GM12878 (cell line): Measurements from ENCODE around the gene ABCA7. TPM values are rescaled to one million over a fixed set of nuclear protein-coding genes. Genes with fewer than 3 reads are reported as not detected.

Source experiments
- BACH1 ChIP-seq: fragments of 450-650 bp; IDR thresholded peaks from 2 replicates; pipeline ENCODE4 v1.6.1; 2017; ENCODE audit warnings: mild to moderate bottlenecking, borderline replicate concordance
- CBFB ChIP-seq: IDR thresholded peaks from 2 replicates; pipeline ENCODE4 v1.6.1; 2016; ENCODE audit warnings: antibody characterized with exemption, low read depth
- CBX5 ChIP-seq: sonication (generic); IDR thresholded peaks from 2 replicates; pipeline ENCODE4 v1.6.1; 2016; ENCODE audit warnings: low read depth, moderate library complexity, mild to moderate bottlenecking, inconsistent platforms
- DPF2 ChIP-seq: fragments of 450-650 bp; IDR thresholded peaks from 2 replicates; pipeline ENCODE4 v1.6.1; 2017; ENCODE audit warnings: mild to moderate bottlenecking
- ETV6 ChIP-seq, 2 experiments: fragments of 450-650 bp in 1 of 2; IDR thresholded peaks in 1 of 2; conservative IDR thresholded peaks in 1 of 2; 2 replicates each; pipeline ENCODE4 v1.6.1; 2014; ENCODE audit warnings: antibody characterized with exemption in 1 of 2, borderline replicate concordance in 1 of 2, low read depth in 1 of 2, mild to moderate bottlenecking in 1 of 2, moderate library complexity in 1 of 2
- FOXM1 ChIP-seq: IDR thresholded peaks from 2 replicates; pipeline ENCODE4 v1.6.1; 2012; ENCODE audit warnings: low read depth, mild to moderate bottlenecking, inconsistent platforms, low read length, moderate library complexity
- HDAC2 ChIP-seq: fragments of 200-600 bp; sonication (generic); IDR thresholded peaks from 2 replicates; pipeline ENCODE4 v1.6.1; 2017
- NBN ChIP-seq: fragments of 450-650 bp; IDR thresholded peaks from 2 replicates; pipeline ENCODE4 v1.6.1; 2016
- NFXL1 ChIP-seq: fragments of 450-650 bp; IDR thresholded peaks from 2 replicates; pipeline ENCODE4 v1.6.1; 2017; ENCODE audit warnings: antibody characterized with exemption, mild to moderate bottlenecking, borderline replicate concordance
- NRF1 ChIP-seq: conservative IDR thresholded peaks from 2 replicates; pipeline ENCODE4 v1.6.1; 2011; ENCODE audit warnings: mild to moderate bottlenecking, low read depth, low read length, improper control_type of control experiment
- SREBF1 ChIP-seq: IDR thresholded peaks from 2 replicates; pipeline ENCODE4 v1.6.1; 2012; ENCODE audit warnings: mild to moderate bottlenecking, low read length
- TBL1XR1 ChIP-seq: IDR thresholded peaks from 2 replicates; pipeline ENCODE4 v1.6.1; 2012; ENCODE audit warnings: low read depth, low read length, improper control_type of control experiment
- TCF7 ChIP-seq: IDR thresholded peaks from 2 replicates; pipeline ENCODE4 v1.6.1; 2014; ENCODE audit warnings: antibody characterized with exemption, borderline replicate concordance
- polyA plus RNA-seq, 11 experiments: library from polyadenylated mRNA; depleted of rRNA in 4 of 11; unstranded in 6 of 11; stranded (reverse) in 5 of 11; fragments of >200 nt; fragmentation: Nextera tagmentation in 4 of 11; fragmentation: Illumina TruSeq in 1 of 11; extraction: Ambion mirVana in 4 of 11; extraction: Trizol in 1 of 11; gene quantifications; 1 replicate in 1 of 11; 2 replicates in 10 of 11; pipeline versions ENCODE4 v1.2.1 to v1.2.3, GENCODE V29; 2011 to 2016; ENCODE audit warnings: inconsistent platforms in 2 of 11, missing spikeins in 2 of 11, low read depth in 1 of 11
- total RNA-seq, 4 experiments: library from RNA; depleted of rRNA in 3 of 4; stranded (reverse); fragments of >200 nt in 3 of 4; fragmentation: Illumina TruSeq in 1 of 4; extraction: Trizol in 1 of 4; gene quantifications; 2 replicates each; pipeline versions ENCODE4 v1.2.1 to v1.2.3, GENCODE V29; 2013 to 2021
- TF ChIP-seq, protein P1 (sequence below): fragments of 450-650 bp; IDR thresholded peaks from 2 replicates; pipeline ENCODE4 v1.6.1; 2017; ENCODE audit warnings: borderline replicate concordance
- TF ChIP-seq, protein P2 (sequence below): fragments of 450-650 bp; IDR thresholded peaks from 2 replicates; pipeline ENCODE4 v1.6.1; 2014; ENCODE audit warnings: mild to moderate bottlenecking
- TF ChIP-seq, protein P3 (sequence below): fragments of 450-650 bp; formaldehyde crosslinking; IDR thresholded peaks from 2 replicates; pipeline ENCODE4 v1.5.0; 2022; ENCODE audit warnings: mild to moderate bottlenecking, missing genetic modification characterization
- TF ChIP-seq, protein P4 (sequence below): fragments of 450-650 bp; IDR thresholded peaks from 2 replicates; pipeline ENCODE4 v1.6.1; 2016; ENCODE audit warnings: mild to moderate bottlenecking, moderate library complexity, borderline replicate concordance
- TF ChIP-seq, protein P5 (sequence below): IDR thresholded peaks from 2 replicates; pipeline ENCODE4 v1.6.1; 2011; ENCODE audit warnings: mild to moderate bottlenecking, low read depth, low read length, moderate library complexity; ENCODE audit not compliant: insufficient replicate concordance

Gene ABCA7
- total and polyA plus RNA-seq, 10 of the 15 experiments (the other 5 are each of a cell fraction or from before 2014, with no cell fraction given) = 1.0 to 49.5 (median 14.8) TPM

DNA sequence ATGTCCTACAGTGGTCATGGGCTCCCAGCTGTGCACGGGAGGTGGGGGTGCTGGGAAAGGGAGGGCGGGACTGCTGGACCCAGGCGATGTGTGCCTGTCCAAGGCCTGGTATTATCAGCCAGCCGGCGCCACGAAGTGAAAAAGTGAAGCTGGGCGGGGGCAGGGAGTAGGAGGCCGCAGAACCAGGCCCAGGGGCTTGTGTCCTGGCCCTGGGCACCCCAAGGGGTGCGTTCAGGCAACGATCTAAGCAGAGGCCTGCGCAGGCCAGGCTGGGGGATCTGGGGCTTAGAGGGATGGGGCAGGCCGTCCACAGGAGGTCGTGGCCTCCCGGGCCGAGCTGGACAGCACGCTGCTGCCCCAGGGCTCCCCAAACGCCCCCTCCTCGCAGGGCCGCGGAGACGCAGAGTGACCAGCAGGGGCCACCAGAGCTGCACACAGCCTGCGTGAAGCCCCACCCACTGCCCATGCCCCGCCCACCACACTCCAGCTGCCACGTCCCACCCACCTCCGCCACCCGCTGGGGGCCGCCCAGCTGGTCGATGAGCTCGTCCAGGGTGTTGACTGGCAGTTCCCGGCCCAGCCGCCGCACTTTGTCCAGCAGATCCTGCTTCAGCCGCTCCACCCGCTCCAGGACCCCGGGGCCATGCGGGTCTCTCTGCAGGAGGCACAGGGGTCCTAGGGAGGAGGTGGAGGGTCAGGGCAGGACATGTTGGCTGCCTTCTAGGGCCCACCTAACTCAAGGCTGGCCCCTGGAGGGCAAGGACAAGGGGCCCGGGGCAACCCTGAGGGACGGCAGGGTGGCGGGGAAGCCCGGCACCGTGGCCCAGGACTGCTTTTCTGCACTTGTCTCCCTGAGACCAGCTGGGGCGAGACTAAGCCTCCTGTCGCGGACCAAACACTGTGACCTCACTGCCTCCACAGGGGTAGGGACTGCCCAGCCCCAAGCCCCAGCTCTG lies 73.4 kb downstream of the ABCA7 start (continued):
- TF ChIP-seq NFXL1 = no peak
- no peak for TF ChIP-seq CBX5
- TF ChIP-seq NRF1 = no peak
- no peak for TF ChIP-seq ETV6 (conservative IDR thresholded peaks at IDR 0.05 in 1 of 2, IDR thresholded peaks at IDR 0.05 in 1 of 2; ENCODE audit: borderline replicate concordance in 1 of 2, low read depth in 1 of 2)
- TF ChIP-seq CBFB = no peak
- TF ChIP-seq TCF7 = no peak
- TF ChIP-seq HDAC2 = no peak
- TF ChIP-seq, protein P1, sequence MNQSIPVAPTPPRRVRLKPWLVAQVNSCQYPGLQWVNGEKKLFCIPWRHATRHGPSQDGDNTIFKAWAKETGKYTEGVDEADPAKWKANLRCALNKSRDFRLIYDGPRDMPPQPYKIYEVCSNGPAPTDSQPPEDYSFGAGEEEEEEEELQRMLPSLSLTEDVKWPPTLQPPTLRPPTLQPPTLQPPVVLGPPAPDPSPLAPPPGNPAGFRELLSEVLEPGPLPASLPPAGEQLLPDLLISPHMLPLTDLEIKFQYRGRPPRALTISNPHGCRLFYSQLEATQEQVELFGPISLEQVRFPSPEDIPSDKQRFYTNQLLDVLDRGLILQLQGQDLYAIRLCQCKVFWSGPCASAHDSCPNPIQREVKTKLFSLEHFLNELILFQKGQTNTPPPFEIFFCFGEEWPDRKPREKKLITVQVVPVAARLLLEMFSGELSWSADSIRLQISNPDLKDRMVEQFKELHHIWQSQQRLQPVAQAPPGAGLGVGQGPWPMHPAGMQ = no peak
- TF ChIP-seq, protein P2, sequence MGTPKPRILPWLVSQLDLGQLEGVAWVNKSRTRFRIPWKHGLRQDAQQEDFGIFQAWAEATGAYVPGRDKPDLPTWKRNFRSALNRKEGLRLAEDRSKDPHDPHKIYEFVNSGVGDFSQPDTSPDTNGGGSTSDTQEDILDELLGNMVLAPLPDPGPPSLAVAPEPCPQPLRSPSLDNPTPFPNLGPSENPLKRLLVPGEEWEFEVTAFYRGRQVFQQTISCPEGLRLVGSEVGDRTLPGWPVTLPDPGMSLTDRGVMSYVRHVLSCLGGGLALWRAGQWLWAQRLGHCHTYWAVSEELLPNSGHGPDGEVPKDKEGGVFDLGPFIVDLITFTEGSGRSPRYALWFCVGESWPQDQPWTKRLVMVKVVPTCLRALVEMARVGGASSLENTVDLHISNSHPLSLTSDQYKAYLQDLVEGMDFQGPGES = no peak
- TF ChIP-seq TBL1XR1 = no peak
- TF ChIP-seq, protein P3, sequence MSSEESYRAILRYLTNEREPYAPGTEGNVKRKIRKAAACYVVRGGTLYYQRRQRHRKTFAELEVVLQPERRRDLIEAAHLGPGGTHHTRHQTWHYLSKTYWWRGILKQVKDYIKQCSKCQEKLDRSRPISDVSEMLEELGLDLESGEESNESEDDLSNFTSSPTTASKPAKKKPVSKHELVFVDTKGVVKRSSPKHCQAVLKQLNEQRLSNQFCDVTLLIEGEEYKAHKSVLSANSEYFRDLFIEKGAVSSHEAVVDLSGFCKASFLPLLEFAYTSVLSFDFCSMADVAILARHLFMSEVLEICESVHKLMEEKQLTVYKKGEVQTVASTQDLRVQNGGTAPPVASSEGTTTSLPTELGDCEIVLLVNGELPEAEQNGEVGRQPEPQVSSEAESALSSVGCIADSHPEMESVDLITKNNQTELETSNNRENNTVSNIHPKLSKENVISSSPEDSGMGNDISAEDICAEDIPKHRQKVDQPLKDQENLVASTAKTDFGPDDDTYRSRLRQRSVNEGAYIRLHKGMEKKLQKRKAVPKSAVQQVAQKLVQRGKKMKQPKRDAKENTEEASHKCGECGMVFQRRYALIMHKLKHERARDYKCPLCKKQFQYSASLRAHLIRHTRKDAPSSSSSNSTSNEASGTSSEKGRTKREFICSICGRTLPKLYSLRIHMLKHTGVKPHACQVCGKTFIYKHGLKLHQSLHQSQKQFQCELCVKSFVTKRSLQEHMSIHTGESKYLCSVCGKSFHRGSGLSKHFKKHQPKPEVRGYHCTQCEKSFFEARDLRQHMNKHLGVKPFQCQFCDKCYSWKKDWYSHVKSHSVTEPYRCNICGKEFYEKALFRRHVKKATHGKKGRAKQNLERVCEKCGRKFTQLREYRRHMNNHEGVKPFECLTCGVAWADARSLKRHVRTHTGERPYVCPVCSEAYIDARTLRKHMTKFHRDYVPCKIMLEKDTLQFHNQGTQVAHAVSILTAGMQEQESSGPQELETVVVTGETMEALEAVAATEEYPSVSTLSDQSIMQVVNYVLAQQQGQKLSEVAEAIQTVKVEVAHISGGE = no peak
- TF ChIP-seq NBN = 0 out of 2 replicates have a peak, but pooled peaks have one; percentile 15
- TF ChIP-seq, protein P4, sequence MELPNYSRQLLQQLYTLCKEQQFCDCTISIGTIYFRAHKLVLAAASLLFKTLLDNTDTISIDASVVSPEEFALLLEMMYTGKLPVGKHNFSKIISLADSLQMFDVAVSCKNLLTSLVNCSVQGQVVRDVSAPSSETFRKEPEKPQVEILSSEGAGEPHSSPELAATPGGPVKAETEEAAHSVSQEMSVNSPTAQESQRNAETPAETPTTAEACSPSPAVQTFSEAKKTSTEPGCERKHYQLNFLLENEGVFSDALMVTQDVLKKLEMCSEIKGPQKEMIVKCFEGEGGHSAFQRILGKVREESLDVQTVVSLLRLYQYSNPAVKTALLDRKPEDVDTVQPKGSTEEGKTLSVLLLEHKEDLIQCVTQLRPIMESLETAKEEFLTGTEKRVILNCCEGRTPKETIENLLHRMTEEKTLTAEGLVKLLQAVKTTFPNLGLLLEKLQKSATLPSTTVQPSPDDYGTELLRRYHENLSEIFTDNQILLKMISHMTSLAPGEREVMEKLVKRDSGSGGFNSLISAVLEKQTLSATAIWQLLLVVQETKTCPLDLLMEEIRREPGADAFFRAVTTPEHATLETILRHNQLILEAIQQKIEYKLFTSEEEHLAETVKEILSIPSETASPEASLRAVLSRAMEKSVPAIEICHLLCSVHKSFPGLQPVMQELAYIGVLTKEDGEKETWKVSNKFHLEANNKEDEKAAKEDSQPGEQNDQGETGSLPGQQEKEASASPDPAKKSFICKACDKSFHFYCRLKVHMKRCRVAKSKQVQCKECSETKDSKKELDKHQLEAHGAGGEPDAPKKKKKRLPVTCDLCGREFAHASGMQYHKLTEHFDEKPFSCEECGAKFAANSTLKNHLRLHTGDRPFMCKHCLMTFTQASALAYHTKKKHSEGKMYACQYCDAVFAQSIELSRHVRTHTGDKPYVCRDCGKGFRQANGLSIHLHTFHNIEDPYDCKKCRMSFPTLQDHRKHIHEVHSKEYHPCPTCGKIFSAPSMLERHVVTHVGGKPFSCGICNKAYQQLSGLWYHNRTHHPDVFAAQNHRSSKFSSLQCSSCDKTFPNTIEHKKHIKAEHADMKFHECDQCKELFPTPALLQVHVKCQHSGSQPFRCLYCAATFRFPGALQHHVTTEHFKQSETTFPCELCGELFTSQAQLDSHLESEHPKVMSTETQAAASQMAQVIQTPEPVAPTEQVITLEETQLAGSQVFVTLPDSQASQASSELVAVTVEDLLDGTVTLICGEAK = no peak
- 0 out of 2 replicates have a peak, but pooled peaks have one; percentile 19 for TF ChIP-seq BACH1
- no peak for TF ChIP-seq SREBF1
- no peak for TF ChIP-seq FOXM1
- TF ChIP-seq DPF2 = no peak
- TF ChIP-seq, protein P5, sequence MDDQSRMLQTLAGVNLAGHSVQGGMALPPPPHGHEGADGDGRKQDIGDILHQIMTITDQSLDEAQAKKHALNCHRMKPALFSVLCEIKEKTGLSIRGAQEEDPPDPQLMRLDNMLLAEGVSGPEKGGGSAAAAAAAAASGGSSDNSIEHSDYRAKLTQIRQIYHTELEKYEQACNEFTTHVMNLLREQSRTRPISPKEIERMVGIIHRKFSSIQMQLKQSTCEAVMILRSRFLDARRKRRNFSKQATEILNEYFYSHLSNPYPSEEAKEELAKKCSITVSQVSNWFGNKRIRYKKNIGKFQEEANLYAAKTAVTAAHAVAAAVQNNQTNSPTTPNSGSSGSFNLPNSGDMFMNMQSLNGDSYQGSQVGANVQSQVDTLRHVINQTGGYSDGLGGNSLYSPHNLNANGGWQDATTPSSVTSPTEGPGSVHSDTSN = peak; percentile 72
